AG04450 (cell line): ENCODE measurements around the gene TMEFF1. TPM values are rescaled to one million over a fixed set of nuclear protein-coding genes. Genes with fewer than 3 reads are reported as not detected.
"Not testable (repeated sequence)": the region's sequence is repeated elsewhere in the genome, so short reads cannot be mapped to it uniquely, and the experiment has no call there.

Experiments
- CTCF ChIA-PET: fragments of 300-600, 350-600 bp; formaldehyde crosslinking; extraction: SDS; loops from one replicate; lab custom pipeline; 2022; ENCODE audit warnings: antibody characterized with exemption, inconsistent platforms; lab: Charles Lee
- POLR2A ChIA-PET: fragments of 350-600 bp; formaldehyde crosslinking; extraction: SDS; loops from one replicate; lab custom pipeline; 2021; ENCODE audit warnings: antibody characterized with exemption, inconsistent platforms; lab: Yijun Ruan, JAX
- DNase-seq: peaks from one replicate; pipeline ENCODE4 v3.0.0-alpha.2; 2011; ENCODE audit warnings: low read depth, low spot score
- H3K27ac ChIP-seq: one replicate; pipeline ENCODE4 v1.5.1; 2012; ENCODE audit warnings: low read depth, low read length, control low read depth
- H3K27me3 ChIP-seq: one replicate; pipeline ENCODE4 v1.6.0; 2012; ENCODE audit warnings: low read length; ENCODE audit not compliant: control insufficient read depth, insufficient read depth
- H3K4me3 ChIP-seq: 2 replicates; pipeline ENCODE4 v1.5.1; 2011; ENCODE audit warnings: mild to moderate bottlenecking, low read depth, low read length, control low read depth
- H3K9me3 ChIP-seq: 2 replicates; pipeline ENCODE4 v1.5.1; 2012; ENCODE audit warnings: low read length; ENCODE audit not compliant: control insufficient read depth, insufficient read depth
- CTCF ChIP-seq: IDR thresholded peaks from 2 replicates; pipeline ENCODE4 v1.5.1; 2011; ENCODE audit warnings: low read depth, low read length, control low read depth, inconsistent platforms
- polyA plus RNA-seq: library from polyadenylated mRNA; depleted of rRNA; stranded (reverse); fragments of >200 nt; gene quantifications from 2 replicates; pipeline ENCODE4 v1.2.3, GENCODE V29; 2011

TMEFF1 gene
- polyA plus RNA-seq, 1 experiment: 0.45 TPM

- H3K27ac ChIP-seq: no peak overlapping the region
- H3K27me3 ChIP-seq: no peaks in the 10 kb centered on the region
- POLR2A ChIA-PET: no interaction called here
- no peak for DNase-seq
- no peak overlapping the region for H3K4me3 ChIP-seq
- TF ChIP-seq CTCF: no peak
- no peaks in the 10 kb centered on the region for H3K9me3 ChIP-seq
- CTCF ChIA-PET: no interaction called here
Measured at GRCh38 chr9:100511205-100511604, 38.3 kb downstream of the TMEFF1 start.

GRCh38 chr9:100515578-100516494 lies 42.9 kb downstream of the TMEFF1 start:
- CTCF ChIA-PET: interaction anchor here (1.6 kb wide), 1 partner anchor 10 kb away, joined by 4 read pairs; no protein-coding TSS in a partner anchor
- DNase-seq: no peak
- no peak overlapping the region for H3K27ac ChIP-seq
- TF ChIP-seq CTCF: no peak
- H3K9me3 ChIP-seq: no peaks in the 10 kb centered on the region
- no peak overlapping the region for H3K4me3 ChIP-seq
- POLR2A ChIA-PET: no interaction called here
- no peaks in the 10 kb centered on the region for H3K27me3 ChIP-seq

GRCh38 chr9:100521282-100521681 lies 48.3 kb downstream of the TMEFF1 start:
- H3K4me3 ChIP-seq: no peak overlapping the region
- TF ChIP-seq CTCF: no peak
- ChIA-PET CTCF (no interaction called here), POLR2A (no interaction called here)
- no peak for DNase-seq
- H3K9me3 ChIP-seq: no peaks in the 10 kb centered on the region
- H3K27me3 ChIP-seq: no peaks in the 10 kb centered on the region
- no peak overlapping the region for H3K27ac ChIP-seq

- H3K27me3 ChIP-seq: no peaks in the 10 kb centered on the region
- H3K27ac ChIP-seq: no peak overlapping the region
- ChIA-PET POLR2A (no interaction called here), CTCF (interaction anchor here (0.5 kb wide), 1 partner anchor 303 kb away, joined by 3 read pairs; no protein-coding TSS in a partner anchor)
- no peaks in the 10 kb centered on the region for H3K9me3 ChIP-seq
- no peak for TF ChIP-seq CTCF
- no peak for DNase-seq
- no peak overlapping the region for H3K4me3 ChIP-seq
Measured at GRCh38 chr9:100525563-100525962, 52.6 kb downstream of the TMEFF1 start.

GRCh38 chr9:100527180-100527794 lies 54.3 kb downstream of the TMEFF1 start:
- POLR2A ChIA-PET, CTCF ChIA-PET, DNase-seq, H3K9me3 ChIP-seq, H3K27ac ChIP-seq, H3K4me3 ChIP-seq, H3K27me3 ChIP-seq: not testable (repeated sequence)
